GM18858 (cell line): Measurements from ENCODE around the gene ARGLU1.
"Not testable (repeated sequence)": the region's sequence is repeated elsewhere in the genome, so short reads cannot be mapped to it uniquely, and the experiment has no call there.

Experiments
- ATAC-seq: cut with Tn5 transposase; IDR thresholded peaks from one replicate; pipeline ENCODE4 v1.9.1; 2021; ENCODE audit not compliant: unreplicated experiment

The ARGLU1 gene

GRCh38 chr13:106567474-106568298 lies at the start of gene ARGLU1:
Gene ARGLU1, minus strand, starts transcription at chr13:106568137. Its CDS starts 218 bp downstream, at chr13:106567919.
- peak; percentile 61 for ATAC-seq

DNA sequence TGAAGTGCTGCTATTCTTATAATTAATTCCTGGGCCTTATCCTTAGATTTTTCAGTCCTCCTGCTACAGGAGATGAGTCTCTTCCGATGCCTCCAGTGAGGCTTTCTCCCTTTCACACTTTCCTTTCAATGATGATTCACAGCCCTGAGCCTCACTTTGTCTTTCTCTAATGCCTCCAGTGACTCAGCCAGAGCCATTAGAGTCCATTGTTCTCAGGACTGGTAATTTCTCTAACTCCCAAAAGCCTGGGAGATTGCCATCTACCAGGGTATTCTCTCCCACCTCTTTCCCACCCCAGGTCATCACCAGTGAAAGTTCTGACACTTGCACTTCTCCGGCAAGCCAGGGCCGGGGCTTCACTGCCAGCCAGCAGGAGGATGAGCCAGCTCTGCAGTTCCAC lies 49.6 kb upstream of the ARGLU1 start:
- no peak for ATAC-seq

- no peak for ATAC-seq
These were observed 48.8 kb upstream of the ARGLU1 start for GRCh38 chr13:106616729-106617128.

GRCh38 chr13:106614874-106615273 lies 46.9 kb upstream of the ARGLU1 start:
- ATAC-seq = no peak

DNA sequence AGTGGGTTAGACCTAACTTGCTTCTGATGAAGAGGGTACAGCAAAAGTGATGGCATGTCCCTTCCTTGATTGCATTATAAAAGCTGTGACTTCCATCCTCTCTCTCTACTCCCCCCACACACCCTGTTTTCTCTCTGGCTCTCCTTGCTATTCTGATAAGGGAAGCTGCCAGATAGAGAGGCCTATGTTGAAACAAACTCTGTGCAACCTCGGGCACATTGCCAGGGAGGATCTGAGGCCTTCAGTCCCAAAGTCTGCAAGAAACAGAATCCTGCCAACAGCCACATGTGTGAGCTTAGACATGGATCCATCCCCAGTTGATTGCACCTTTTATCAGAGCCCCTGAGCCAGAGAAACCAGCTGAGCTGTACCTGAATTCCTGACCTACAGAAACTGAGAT lies 44.8 kb upstream of the ARGLU1 start:
- no peak for ATAC-seq

DNA sequence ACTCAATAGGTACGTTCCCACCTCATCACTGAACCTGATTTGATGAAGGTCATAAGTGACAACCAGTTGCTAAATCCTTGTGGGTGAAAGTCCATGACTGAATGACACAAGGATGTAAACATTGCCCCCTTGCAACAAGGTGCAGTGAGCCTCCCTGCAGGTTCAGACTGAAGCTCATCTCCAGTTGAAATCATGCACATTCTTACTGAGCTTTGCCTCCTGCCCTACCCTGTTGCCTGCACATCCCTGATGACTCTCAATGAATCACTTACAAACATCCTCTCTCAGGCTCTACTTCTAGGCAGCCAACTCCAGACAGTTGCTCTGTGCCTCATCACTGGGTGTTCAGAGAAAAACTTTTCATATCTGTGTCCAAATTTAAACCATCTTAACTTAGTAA lies 42.5 kb upstream of the ARGLU1 start:
- ATAC-seq = no peak

DNA sequence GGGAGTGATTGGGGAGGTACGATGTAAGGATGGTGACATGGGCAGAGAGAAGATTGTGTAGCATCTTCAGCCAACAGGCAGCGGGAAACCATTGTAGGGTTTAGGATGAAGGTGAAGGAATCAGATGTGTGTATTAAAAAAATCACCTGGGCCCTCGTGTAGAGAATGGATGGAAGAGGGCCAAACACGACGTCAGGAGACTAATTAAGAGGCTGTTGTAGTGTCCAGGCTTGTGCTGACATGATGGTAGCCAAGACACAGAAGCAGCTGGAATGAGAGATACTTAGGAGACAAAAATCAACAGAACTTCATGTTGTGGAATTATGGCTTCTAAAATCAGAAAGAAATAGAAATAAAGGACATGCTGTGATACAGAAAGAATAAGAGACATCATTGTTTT lies 41.2 kb upstream of the ARGLU1 start:
- no peak for ATAC-seq

DNA sequence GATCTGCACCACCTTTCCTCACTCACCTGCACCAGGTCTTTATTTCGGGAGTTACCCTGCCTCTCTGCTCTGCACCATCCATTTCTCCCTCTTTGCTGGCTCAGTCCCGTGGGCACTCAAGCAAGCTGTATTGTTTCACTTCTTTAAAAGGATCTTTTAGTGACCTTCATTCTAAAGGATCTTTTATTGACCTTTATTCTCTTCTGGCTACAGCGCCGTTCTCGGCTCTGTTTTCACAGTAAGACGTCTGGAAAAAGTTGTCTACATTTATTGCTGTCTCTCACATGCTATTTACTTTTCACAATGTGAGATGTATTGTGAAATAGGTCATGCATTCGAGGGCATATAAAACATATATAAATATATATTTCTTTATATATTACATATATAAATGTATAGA lies 35.6 kb upstream of the ARGLU1 start:
- ATAC-seq = no peak

DNA sequence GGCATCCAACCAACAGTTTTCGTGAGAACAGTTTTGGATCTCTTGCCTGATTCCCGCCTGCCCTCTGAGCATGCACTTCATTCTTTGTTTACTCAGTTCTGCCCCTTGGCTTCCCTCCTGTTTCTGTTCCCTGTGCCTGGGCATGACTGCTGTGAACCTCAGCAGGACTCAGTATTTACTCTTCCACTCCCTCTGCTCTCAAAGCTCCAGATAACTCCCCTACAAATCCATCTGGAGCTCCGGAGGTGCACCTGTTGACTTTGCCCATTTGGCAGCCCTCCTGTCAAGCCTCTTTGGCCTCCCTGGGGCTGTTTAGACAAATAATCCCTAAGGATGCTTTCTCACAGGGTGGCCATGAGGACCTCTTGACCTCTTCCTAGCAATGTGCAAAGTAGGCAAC lies 34.2 kb upstream of the ARGLU1 start:
- ATAC-seq = no peak

GRCh38 chr13:106601489-106601888 lies 33.6 kb upstream of the ARGLU1 start:
- ATAC-seq = no peak

DNA sequence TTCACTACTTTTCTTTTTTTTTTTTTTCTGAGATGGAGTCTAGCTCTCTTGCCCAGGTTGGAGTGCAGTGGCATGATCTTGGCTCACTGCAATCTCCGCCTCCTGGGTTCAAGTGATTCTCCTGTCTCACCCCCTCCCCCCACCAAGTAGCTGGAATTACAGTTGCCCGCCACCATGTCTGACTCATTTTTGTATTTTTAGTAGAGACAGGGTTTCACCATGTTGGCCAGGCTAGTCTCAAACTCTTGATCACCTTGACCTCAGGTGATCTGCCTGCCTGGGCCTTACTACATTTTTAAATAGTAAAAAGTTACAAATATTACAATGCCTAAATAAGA lies 32.8 kb upstream of the ARGLU1 start:
- not testable (repeated sequence) for ATAC-seq

GRCh38 chr13:106599875-106600797 lies 32.2 kb upstream of the ARGLU1 start:
- no peak for ATAC-seq

DNA sequence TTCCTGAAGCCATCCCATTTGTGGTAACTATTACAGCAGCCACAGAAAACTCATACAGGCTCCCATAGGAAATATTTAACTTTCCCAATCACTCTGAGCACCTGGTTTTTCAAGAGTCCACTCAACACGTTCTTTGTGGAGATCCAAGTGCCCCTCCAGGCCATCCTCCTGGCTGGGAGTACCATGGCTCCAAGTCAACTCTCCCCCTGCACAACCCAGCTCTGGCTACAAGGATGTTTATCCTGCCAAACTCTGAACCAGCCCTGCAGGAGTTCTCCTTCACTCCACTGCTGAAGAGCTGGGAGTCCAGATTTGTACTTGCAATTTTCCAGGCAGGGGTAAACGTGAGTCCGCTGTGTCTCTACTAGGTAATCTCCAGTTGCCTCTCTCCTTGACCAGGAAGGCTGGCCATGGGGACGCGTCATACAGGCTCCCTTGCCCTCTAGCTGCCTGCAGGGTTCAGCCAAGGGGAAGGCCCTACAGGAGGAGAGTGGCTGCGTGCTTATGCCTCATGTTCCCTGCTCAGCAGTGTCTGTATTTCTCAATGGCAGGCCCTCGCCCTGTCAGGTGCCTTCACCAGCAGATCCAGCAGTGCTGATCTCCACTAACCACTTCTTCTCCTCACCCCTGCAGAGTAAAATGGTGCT lies 29.9 kb upstream of the ARGLU1 start:
- no peak for ATAC-seq

DNA sequence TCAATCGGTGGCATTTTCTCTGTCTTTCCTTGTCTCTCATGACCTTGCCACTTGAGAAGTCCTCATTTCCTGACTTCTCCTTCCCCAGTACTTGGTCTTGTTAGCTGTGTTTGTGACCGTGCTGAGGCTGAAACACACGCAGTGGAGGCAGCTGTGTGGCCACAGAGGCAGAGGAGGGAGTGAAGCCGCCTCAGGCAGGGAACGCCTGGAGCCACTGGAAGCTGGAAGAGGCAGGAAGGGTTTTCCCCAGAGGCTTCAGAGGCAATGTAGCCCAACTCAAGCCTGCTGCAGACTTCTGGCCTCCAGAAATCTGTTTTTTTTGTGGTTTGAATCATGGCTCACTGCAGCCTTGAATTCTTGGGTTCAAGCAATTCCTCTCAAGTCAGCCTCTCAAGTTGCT lies 29.2 kb upstream of the ARGLU1 start:
- ATAC-seq = no peak

DNA sequence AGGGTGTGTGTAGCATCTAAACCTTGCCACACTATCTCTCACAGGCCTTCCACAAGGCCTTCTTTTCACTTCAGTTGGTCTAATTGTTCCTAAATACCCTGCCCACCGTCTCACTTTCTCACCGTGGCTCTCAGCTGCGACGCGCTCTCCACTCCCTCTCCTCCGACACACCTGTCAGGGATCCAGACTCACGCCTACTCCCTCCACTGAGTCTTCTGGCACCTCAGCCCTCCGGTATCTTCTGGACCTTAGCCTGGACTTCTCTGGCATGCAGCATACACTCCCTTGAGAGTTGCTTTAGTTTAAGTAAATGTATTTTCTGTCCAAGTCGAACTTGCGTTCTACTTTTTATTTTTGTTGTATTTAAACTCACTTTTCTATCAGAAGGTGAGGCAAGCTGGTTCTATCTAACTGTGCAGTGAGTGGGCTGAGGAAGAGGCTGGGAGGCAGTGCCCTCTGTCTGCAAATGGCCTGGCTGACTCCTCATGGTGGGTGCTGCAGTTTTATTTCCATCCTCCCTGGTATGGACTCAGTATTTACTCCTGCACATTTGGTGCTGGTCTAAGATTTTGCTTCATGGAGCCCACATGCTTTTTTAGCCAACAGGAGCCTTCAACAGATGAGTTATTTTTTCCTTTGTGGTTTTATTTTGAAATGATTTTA lies 28.5 kb upstream of the ARGLU1 start:
- ATAC-seq = no peak

DNA sequence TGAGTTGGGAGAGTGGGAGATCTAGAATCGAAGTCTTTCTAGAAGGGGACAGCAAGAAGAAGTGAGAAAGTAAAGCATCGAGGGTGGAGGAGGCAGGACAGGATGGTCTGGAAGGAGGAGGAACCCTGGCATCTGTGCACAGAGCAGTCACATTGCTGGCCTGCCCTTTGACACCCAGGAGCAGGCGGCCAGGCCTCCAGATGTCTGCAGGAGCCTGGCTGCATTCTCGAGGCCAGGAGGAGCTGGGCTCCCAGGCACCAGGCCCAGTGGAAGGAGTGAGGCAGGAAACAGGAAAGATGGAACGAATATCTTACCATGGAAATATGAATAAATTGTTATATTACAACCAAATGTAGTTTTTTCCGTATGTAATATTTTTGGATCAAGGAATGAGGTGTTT lies 27.7 kb upstream of the ARGLU1 start:
- no peak for ATAC-seq

DNA sequence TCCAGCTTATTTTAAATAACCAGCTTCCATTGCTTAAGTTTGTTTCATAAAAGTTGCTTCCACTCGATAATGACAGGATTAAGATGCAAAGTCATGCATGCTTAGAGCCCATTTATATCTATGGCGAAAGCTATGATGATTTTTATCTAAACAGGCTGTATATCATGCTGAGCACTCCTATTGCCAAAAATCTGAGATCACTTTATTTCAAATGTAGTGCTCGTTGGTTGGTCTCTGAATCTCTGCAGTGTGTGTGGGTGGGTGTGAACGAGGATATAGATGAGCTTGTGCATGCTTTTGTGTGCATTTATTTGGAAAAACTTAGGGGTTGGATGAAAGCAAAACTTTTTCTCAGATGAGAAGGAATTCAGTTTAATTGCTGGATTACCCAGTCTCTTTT lies 27.0 kb upstream of the ARGLU1 start:
- ATAC-seq = no peak

DNA sequence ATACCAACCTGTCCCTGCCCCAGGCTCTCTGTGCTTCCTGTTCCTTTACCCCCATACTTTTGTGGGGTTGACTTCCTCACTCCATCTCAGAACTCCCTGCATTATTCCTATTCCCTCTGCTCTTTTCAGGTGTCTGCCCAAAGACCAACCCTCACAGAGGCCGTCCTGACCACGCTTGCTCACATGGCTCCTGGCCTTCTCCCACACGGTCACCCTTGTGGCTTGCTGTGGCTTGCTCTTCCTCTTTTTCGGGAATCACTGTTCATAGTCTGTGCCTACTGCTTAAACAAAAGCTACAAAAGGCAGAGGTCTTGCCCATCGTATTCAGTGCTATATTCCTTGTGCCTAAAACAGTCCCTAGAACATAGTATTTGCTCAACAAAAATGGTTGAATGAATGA lies 25.2 kb upstream of the ARGLU1 start:
- ATAC-seq = no peak

GRCh38 chr13:106591299-106591698 lies 23.4 kb upstream of the ARGLU1 start:
- no peak for ATAC-seq

GRCh38 chr13:106589716-106590115 lies 21.8 kb upstream of the ARGLU1 start:
- ATAC-seq = no peak

DNA sequence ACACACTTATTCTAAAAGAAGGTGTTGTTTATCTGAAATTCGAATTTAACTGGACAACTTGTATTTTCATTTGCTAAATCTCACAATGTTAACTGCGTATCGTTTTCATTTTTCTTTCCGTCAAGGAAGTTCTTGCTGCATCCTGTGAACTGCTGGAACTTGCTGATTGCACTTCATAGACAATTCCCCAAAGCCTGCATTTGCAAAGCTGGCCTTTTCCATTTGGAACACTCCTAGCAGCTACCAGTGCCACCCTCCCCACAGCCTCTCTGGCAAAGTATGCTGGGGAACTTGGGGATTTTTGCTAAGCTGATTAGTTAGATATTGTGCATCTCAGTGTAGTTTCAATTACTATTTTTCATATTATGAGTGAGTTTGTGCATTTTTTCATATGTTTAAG lies 20.4 kb upstream of the ARGLU1 start:
- no peak for ATAC-seq
